HG02938 (cell line): ENCODE measurements around the gene FHOD3.

Experiments used
- ATAC-seq: cut with Tn5 transposase; IDR thresholded peaks from one replicate; pipeline ENCODE4 v1.9.1; 2021; ENCODE audit warnings: mild to moderate bottlenecking, moderate library complexity; ENCODE audit not compliant: unreplicated experiment

Gene FHOD3

GRCh38 chr18:36465276-36465675 is 167.8 kb downstream of the FHOD3 start:
- no peak for ATAC-seq

GRCh38 chr18:36465970-36466369 is 168.5 kb downstream of the FHOD3 start:
- ATAC-seq, result no peak

- no peak for ATAC-seq
Observed at GRCh38 chr18:36467614-36468013, 170.1 kb downstream of the FHOD3 start.

GRCh38 chr18:36468161-36468560 is 170.6 kb downstream of the FHOD3 start:
- ATAC-seq, result no peak

- no peak for ATAC-seq
Observed at GRCh38 chr18:36469461-36469860, 171.9 kb downstream of the FHOD3 start.

- no peak for ATAC-seq
Observed at GRCh38 chr18:36470896-36471295, 173.4 kb downstream of the FHOD3 start.

- ATAC-seq, result no peak
Observed at GRCh38 chr18:36471393-36471792, 173.9 kb downstream of the FHOD3 start.

- ATAC-seq, result no peak
Observed at GRCh38 chr18:36476433-36476832, 178.9 kb downstream of the FHOD3 start.

GRCh38 chr18:36477776-36478175 is 180.3 kb downstream of the FHOD3 start:
- no peak for ATAC-seq

- no peak for ATAC-seq
Observed at GRCh38 chr18:36481201-36481657, 183.7 kb downstream of the FHOD3 start.

- ATAC-seq, result no peak
Observed at GRCh38 chr18:36481935-36482334, 184.4 kb downstream of the FHOD3 start.

- no peak for ATAC-seq
Observed at GRCh38 chr18:36484591-36484990, 187.1 kb downstream of the FHOD3 start.

- ATAC-seq, result no peak
Observed at GRCh38 chr18:36485772-36486171, 188.3 kb downstream of the FHOD3 start.

- ATAC-seq, result no peak
Observed at GRCh38 chr18:36488131-36488530, 190.6 kb downstream of the FHOD3 start.

- no peak for ATAC-seq
Observed at GRCh38 chr18:36490897-36491296, 193.4 kb downstream of the FHOD3 start.

GRCh38 chr18:36492604-36493329 is 195.3 kb downstream of the FHOD3 start:
- ATAC-seq, result no peak

- ATAC-seq, result no peak
Observed at GRCh38 chr18:36493349-36494159, 196.0 kb downstream of the FHOD3 start.

GRCh38 chr18:36494160-36494437 is 196.6 kb downstream of the FHOD3 start:
- ATAC-seq, result no peak

- ATAC-seq, result no peak
Observed at GRCh38 chr18:36496022-36496421, 198.5 kb downstream of the FHOD3 start.

GRCh38 chr18:36499938-36500337 is 202.4 kb downstream of the FHOD3 start:
- ATAC-seq, result peak; percentile 93

- no peak for ATAC-seq
Observed at GRCh38 chr18:36501100-36501499, 203.6 kb downstream of the FHOD3 start.

- ATAC-seq, result no peak
Observed at GRCh38 chr18:36503477-36503876, 206.0 kb downstream of the FHOD3 start.
